Stimulated activated CD8-positive, alpha-beta memory T cell treated with anti-CD3 and anti-CD28 coated beads, Interleukin-15, amount 100 ng/mL, for 1 hour (primary cell): ENCODE measurements around the gene SEC24D.
"Not testable (repeated sequence)": the region's sequence is repeated elsewhere in the genome, so short reads cannot be mapped to it uniquely, and the experiment has no call there.

Experiments
- DNase-seq: peaks from one replicate; pipeline ENCODE4 v3.0.0-alpha.2; 2020; ENCODE audit warnings: low read depth

SEC24D gene

DNA sequence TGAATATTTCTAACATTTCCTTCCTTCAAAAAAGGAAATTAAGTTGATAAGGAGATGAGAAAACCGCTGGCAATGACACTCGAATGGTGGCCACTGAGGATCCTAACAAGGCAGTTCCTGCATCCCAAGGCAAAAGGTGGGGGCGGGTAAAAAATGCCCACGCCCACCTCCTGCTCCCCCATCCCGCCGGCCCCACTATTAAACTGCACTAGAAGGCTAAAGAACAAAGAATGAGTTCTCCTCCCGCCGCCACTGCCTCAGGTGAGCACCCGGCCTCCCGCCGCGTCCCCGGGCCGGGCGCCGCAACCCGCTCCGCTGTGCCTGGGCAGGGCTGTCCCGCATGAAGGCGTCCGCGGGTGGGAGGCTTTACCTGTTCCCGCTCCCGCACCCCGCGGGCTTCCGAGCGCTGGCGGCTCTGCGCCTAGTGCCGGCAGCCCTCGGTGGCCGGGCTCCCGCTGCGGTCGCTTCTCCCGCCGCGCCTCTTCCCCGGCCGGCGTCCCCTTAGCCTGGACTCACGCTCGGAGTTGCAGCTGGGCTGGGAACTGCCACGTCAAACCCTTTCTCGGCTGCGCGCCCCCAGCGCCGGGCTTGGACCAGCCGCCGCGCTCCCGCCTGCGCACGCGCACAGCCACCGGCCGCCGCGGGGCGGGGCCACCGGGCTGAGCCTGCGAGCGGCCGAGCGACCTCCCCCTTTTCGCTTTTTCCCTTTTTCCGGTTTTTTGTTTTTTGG lies at the start of gene SEC24D:
TSS of gene SEC24D (minus strand) at position 556 of the 730 bp plus-strand sequence. CDS start 2,430 bp downstream, outside the sequence.
- DNase-seq = peak; percentile 54

GRCh38 chr4:118884716-118885115 lies 48.8 kb upstream of the SEC24D start:
- no peak for DNase-seq

DNA sequence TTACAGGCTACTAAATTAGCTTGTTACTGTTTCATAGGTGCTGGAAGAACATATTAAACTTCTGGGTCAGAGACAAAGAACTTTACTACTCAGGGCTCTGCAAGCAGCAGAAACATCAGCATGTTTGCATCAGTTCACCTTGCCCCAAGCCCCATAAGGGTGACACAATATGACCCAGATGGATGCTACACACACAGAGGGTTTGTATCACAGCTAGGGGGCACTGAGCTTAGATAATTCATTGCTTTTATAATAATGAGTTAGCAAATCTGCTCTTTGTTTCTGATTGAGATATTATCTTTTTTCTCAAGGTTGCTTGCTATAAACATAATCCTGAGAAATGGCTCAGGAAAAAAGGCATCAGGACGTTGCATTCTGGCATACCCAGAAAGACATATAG lies 47.9 kb upstream of the SEC24D start:
- DNase-seq = no peak

DNA sequence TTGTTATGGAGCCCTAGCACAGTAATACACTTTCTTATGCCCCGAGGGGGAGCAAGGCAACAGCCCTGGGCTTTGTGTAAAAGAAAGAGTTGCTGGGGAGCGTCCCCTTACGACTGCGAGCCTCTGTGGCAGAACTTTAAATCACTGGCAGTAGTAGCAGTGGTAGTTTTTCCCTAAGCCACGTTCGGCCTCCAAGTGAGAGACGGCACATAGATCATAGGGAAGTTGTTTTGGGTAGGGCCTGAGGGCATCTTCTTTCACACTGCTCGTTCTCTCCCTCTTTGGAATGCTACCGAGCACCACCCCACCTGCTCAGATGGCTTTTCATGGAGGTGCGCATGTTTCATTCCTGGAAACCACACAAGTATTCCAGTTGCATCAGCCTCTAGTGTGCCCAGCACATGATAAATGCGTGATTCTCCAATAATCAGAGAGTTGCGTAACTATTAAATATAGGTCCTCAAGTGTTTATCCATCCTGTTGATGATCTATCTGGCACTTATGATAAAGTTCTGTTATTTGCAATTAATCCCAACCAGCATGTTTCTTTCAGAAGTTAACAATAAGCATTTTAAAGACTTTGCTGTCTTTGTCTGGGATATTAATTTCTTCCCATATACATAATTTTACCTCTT lies 45.7 kb upstream of the SEC24D start:
- DNase-seq = no peak

GRCh38 chr4:118879409-118879808 lies 43.5 kb upstream of the SEC24D start:
- no peak for DNase-seq

- not testable (repeated sequence) for DNase-seq
These were observed 42.6 kb upstream of the SEC24D start for GRCh38 chr4:118878507-118878906.

- no peak for DNase-seq
These were observed 41.9 kb upstream of the SEC24D start for GRCh38 chr4:118877797-118878196.

- no peak for DNase-seq
These were observed 36.3 kb upstream of the SEC24D start for GRCh38 chr4:118872181-118872580.

- DNase-seq = no peak
These were observed 33.9 kb upstream of the SEC24D start for GRCh38 chr4:118869808-118870342.

GRCh38 chr4:118867311-118868067 lies 31.6 kb upstream of the SEC24D start:
- no peak for DNase-seq

DNA sequence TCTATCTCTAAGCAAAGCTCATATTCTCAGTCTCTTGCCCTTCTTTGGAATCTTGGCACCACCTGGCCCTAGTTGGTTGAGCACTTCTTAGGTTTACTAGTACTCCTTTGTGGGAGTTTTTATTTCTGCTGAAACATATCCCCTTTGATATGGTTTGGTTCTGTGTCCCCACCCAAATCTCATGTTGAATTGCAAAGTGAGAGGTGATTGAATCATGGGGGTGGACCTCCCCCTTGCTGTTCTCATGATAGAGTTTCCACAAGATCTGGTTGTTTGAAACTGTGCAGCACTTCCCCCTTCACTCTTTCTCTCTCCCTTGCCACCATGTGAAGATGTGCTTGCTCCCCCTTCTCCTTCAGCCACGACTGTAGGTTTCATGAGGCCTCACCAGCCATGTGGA lies 30.5 kb upstream of the SEC24D start:
- no peak for DNase-seq

DNA sequence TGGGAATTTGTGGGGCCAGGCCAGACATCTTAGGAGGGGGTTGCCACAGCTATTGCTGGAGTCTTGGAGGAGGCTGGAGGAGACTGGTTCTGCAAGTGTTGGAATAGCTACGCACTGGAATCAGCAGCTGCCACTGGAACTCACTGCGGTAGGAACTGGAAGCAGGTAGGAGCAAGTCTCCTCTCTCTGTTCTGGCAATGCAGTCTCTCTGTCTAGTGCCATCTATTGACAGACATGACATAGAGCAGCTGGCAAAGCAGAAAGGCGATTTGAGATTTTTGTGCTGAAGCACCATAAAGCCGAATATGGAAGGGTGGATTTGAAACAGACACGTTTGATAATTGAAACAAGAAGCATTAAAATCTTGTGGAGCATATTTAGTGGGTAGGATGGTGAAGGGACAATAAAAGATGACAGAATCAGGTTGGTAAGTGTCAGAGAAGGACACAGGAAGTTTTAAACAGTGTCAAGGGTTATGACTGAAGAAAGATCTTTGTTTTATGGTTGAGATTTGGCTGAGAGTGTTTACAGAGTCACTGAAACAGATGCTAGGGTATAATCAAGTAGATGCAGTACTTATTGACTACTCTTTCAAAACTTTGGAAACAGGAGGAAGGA lies 29.3 kb upstream of the SEC24D start:
- DNase-seq = no peak

GRCh38 chr4:118858779-118859178 lies 22.9 kb upstream of the SEC24D start:
- no peak for DNase-seq

GRCh38 chr4:118857760-118858159 lies 21.8 kb upstream of the SEC24D start:
- DNase-seq = no peak

DNA sequence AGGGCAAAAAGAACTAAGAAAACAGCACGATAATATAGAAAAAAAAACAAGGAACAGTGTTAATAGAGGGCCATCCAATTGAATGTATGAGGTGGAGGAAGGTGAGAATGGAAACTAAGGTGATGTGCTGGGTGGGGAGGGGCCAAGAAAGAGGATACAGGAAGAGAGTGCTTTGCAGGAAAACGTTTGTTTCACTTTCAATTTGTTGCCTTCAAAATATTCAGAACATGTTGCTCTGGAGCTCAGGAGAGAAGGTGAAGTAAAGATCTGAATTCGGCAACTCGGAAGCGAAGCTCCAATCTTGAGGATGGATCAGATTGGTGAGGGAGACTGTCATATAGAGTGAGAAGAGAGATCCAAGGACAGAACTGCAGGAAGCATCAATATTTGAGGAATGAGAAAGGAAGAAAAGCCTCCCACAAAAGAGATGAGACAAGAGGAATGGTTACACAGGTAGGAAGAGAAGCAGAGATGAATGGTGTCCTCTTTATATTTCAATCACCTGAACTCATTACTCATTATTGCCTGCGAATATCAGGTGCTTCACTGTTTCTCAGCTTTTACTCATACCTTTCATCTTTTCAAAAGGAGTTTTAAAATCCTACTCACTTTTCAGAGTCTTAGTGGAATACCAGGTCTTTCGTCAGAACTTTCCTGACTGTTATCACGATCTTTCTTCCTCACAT lies 14.7 kb upstream of the SEC24D start:
- DNase-seq = no peak

DNA sequence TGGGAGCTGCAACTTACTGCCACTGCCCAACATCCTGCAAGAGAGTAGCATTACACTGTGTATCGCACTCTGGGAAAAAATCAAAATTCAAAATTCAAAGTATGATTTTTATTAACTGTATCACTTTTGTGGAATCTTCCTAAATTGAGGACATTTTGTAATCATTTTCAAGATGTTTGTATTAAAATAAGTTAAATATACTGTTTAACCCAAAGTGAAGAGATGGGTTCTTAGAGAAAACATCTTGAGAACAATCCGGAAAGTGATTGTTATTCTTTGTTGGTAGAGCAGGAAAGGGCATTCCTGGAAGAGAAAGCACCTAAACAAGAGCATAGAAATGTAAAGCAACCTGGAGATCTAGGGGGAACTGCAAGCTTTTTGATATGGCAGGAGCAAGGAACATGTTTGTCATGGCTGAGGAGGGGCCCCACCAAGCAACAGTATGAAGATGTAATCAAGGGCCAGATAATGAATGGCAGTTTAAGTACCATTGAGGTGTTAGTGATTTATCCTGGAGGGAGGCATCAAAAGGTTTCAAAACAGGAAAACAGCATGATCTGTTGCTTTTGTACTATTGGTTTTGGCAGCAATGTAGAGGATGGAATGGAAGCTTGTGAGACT lies 14.1 kb upstream of the SEC24D start:
- DNase-seq = no peak

- DNase-seq = no peak
These were observed 13.0 kb upstream of the SEC24D start for GRCh38 chr4:118848901-118849300.

GRCh38 chr4:118848242-118848641 lies 12.3 kb upstream of the SEC24D start:
- DNase-seq = no peak

- DNase-seq = no peak
These were observed 11.1 kb upstream of the SEC24D start for GRCh38 chr4:118846979-118847378.

DNA sequence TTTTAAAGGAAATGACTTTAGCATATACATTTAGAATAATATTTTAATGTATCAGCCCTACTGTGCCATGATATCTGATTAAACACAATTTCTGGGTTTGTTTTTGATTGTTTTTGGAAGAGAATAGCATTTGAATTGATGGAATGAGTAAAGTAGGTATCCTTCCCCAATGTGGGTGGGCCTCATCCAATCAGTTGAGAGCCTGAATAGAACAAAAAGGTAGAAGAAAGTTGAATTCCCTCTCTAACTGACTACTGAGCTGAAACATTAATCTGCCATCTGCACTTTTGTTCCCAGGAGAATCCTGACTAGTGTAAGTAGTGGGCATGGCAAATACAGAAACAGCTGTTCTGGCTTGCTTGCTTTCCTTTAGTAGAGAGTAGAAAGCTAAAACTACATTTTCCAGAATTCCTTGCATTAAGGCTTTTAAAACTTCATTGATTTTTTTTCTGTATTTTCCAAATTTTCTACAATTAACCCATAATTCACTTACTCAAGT lies 9.7 kb upstream of the SEC24D start:
- no peak for DNase-seq

DNA sequence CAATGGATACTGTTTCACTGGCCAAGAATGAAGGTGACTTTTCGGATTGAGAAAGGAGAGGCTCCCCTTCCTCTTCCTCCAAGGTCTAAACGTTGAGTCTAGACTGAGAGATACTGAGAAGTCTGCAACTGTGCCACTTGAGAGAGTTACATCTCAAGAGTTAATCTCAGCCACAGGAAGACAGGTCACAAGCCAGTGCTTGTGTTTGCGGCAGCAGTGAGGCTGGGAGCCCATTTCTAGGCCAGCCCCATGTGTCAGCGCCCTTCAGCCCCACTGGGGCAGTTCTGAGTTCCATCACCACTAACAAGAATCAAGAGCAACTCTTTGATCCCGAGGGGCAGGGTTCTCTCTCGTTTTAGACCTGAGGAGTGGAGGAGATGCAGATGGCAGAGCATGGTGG lies 7.3 kb upstream of the SEC24D start:
- DNase-seq = no peak
